ENCODE data around the gene ARMS2. TPM values are rescaled to one million over a fixed set of nuclear protein-coding genes. Genes with fewer than 3 reads are reported as not detected.

Gene ARMS2
- total RNA-seq, 6 experiments from 2014 or later = not detected

GRCh38 chr10:122446668-122447423 lies 7.6 kb upstream of the ARMS2 start:
- WGBS (ENCODE audit: insufficient coverage, low coverage, low lambda C conversion rate, missing lambda C conversion rate) = 83% methylated on average over 2 of the region's 2 CpGs

DNA sequence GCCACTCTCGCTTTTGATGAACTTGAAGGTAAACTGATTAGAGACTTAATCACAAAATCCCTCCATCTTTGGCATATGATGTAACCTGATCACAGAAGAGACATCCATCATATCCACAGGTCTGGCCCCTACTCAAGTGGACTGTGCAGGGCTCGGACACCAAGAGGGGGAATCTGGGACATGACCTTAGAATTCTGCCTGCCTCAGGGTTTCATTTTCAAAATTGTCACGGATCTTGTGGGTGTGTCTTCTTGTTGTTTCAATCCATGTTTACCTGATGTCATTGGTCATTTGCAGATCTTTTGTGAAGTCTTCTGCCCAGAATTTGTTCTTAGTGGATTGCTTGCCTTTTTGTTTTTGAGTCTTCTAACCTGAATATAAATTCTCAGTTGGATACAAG lies 5.9 kb upstream of the ARMS2 start:
- no peaks in the 10 kb centered on the region for H3K27me3 ChIP-seq
- H3K9me3 ChIP-seq = no peaks in the 10 kb centered on the region
- H3K4me3 ChIP-seq = no peak overlapping the region
- no peaks in the 10 kb centered on the region for H3K36me3 ChIP-seq
- no peak for DNase-seq
- H3K4me1 ChIP-seq = peaks cover 0 to 21% (median 8%) of the 10 kb centered on the region in 4 donors
- ATAC-seq = peak; percentile 25 to 63 (median 44)
- TF ChIP-seq CTCF (IDR thresholded peaks at IDR 0.05) (no peak), POLR2A (IDR thresholded peaks at IDR 0.05) (no peak)
- H3K27ac ChIP-seq = peak overlapping the region; percentile 21 to 75 (median 42)
- WGBS (ENCODE audit: insufficient coverage, low coverage, low lambda C conversion rate, missing lambda C conversion rate) = 35% methylated on average over 3 of the region's 3 CpGs
- intact Hi-C loops (cut with DNase I) = no loop called here

More at GRCh38 chr10:122446668-122447423, 7.6 kb upstream of the ARMS2 start:
- ATAC-seq (peak in 1 of 4 donors; percentile 4), DNase-seq (peak in 1 of 3 donors; percentile 6)
- no peaks in the 10 kb centered on the region for H3K9me3 ChIP-seq
- TF ChIP-seq CTCF (IDR thresholded peaks at IDR 0.05) = no peak
- no peak for TF ChIP-seq POLR2A (IDR thresholded peaks at IDR 0.05)
- H3K27ac ChIP-seq = no peak overlapping the region
- peaks cover 0 to 21% (median 8%) of the 10 kb centered on the region in 4 donors for H3K4me1 ChIP-seq
- H3K36me3 ChIP-seq = no peaks in the 10 kb centered on the region
- H3K4me3 ChIP-seq = no peak overlapping the region
- intact Hi-C loops (cut with DNase I) = no loop called here
- no peaks in the 10 kb centered on the region for H3K27me3 ChIP-seq

DNA sequence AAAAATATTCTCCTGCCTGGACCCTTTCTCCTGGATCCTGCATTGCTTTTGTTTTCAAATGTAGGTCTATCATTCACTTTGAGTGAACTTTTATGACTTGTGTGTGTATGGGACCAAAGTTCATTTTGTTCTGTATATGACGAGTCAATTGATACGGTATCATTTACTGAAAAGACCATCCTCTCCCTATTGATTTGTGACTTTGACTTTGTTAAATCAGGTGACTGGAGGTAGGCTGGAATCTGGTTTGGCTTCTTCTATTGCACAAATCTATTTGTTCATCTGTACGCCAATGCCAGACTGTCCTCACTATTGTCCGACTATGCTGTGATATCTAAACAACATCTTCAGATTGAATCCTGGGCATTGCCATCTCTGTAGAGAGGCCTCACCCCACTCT lies 5.3 kb upstream of the ARMS2 start:
- H3K27ac ChIP-seq = peak overlapping the region; percentile 21 to 75 (median 42)
- no peaks in the 10 kb centered on the region for H3K9me3 ChIP-seq
- H3K4me1 ChIP-seq = peaks cover 0 to 21% (median 8%) of the 10 kb centered on the region in 4 donors
- no peaks in the 10 kb centered on the region for H3K36me3 ChIP-seq
- H3K27me3 ChIP-seq = no peaks in the 10 kb centered on the region
- ATAC-seq (peak; percentile 80 to 90 (median 86)), DNase-seq (no peak)
- TF ChIP-seq CTCF (IDR thresholded peaks at IDR 0.05) (no peak), POLR2A (IDR thresholded peaks at IDR 0.05) (peak; percentile 28)
- H3K4me3 ChIP-seq = no peak overlapping the region
- WGBS (ENCODE audit: insufficient coverage, low coverage, low lambda C conversion rate, missing lambda C conversion rate) = 17% methylated on average over 4 of the region's 4 CpGs
- intact Hi-C loops (cut with DNase I) = no loop called here

DNA sequence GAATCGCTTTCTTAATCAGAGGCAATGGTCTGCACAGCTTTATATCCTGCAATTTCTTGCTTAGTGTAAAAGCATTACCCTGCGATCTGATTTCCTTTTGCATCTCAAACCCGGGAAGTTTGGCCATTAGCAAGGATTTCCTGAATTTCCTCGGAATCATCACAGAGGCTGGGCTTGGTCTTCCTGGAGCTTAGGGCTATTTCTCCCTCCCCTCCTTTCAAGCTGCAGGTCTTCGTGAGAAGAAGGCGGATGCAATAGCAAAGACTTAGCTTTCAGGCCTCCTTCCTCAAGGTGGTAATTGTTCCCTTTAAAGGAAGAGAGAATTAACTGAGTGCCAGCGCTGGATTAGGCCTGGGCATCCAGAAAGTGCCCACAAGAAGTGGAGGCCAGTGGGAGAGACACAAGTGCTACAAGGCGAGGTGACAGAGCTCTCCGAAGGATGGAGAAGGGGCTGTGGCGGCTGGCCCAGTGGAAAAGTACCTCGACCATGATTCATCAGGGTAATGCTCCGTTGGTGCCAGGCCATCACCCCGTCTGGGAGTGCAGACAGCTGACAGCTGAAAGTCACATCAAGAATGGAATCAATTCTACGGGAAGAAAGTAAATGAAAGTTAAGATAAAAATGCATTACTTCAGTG lies 4.0 kb upstream of the ARMS2 start:
- no peak for TF ChIP-seq POLR2A (IDR thresholded peaks at IDR 0.05)
- TF ChIP-seq CTCF (IDR thresholded peaks at IDR 0.05) = no peak
- intact Hi-C loops (cut with DNase I) = no loop called here
- no peak for DNase-seq
- Histone ChIP-seq H3K36me3 (no peaks in the 10 kb centered on the region), H3K27ac (peak overlapping the region in 1 of 3 donors; percentile 53), H3K4me1 (peaks cover 0 to 21% (median 8%) of the 10 kb centered on the region in 4 donors), H3K27me3 (no peaks in the 10 kb centered on the region), H3K4me3 (no peak overlapping the region), H3K9me3 (no peaks in the 10 kb centered on the region)
- 69% methylated on average over 14 of the region's 14 CpGs for WGBS (ENCODE audit: insufficient coverage, low coverage, low lambda C conversion rate, missing lambda C conversion rate)
- no peak for ATAC-seq

All from right lobe of liver (tissue), 6 donors.